Hepatocyte (in vitro differentiated cells): ENCODE measurements around the gene NCOA7.

Source experiments
- CTCF ChIP-seq: fragments of 200-600 bp; sonication (generic); IDR thresholded peaks from 2 replicates; pipeline ENCODE4 v1.5.1; 2016; ENCODE audit warnings: antibody characterized with exemption, mild to moderate bottlenecking; ENCODE audit not compliant: poor library complexity
- EZH2 ChIP-seq: fragments of 200-600 bp; sonication (generic); IDR thresholded peaks from 2 replicates; pipeline ENCODE4 v1.6.1; 2016; ENCODE audit warnings: antibody characterized with exemption, mild to moderate bottlenecking, borderline replicate concordance

- TF ChIP-seq CTCF: no peak
- TF ChIP-seq EZH2: no peak
These were observed 77.5 kb downstream of the NCOA7 start for GRCh38 chr6:125868252-125868651.
